HG03097 (cell line): Measurements from ENCODE around the gene RPS8.
"Not testable (repeated sequence)": the region's sequence is repeated elsewhere in the genome, so short reads cannot be mapped to it uniquely, and the experiment has no call there.

Experiments
- ATAC-seq: cut with Tn5 transposase; IDR thresholded peaks from one replicate; pipeline ENCODE4 v1.9.1; 2021; ENCODE audit not compliant: unreplicated experiment, low FRiP score

The RPS8 gene

GRCh38 chr1:44778705-44779576 is 3.6 kb downstream of the RPS8 start:
- ATAC-seq, result no peak

GRCh38 chr1:44780583-44781121 is 5.3 kb downstream of the RPS8 start:
- ATAC-seq, result no peak

GRCh38 chr1:44783697-44784093 is 8.4 kb downstream of the RPS8 start:
- no peak for ATAC-seq

- no peak for ATAC-seq
These were observed 9.0 kb downstream of the RPS8 start for GRCh38 chr1:44784094-44785028.

- ATAC-seq, result no peak
These were observed 9.7 kb downstream of the RPS8 start for GRCh38 chr1:44785029-44785380.

DNA sequence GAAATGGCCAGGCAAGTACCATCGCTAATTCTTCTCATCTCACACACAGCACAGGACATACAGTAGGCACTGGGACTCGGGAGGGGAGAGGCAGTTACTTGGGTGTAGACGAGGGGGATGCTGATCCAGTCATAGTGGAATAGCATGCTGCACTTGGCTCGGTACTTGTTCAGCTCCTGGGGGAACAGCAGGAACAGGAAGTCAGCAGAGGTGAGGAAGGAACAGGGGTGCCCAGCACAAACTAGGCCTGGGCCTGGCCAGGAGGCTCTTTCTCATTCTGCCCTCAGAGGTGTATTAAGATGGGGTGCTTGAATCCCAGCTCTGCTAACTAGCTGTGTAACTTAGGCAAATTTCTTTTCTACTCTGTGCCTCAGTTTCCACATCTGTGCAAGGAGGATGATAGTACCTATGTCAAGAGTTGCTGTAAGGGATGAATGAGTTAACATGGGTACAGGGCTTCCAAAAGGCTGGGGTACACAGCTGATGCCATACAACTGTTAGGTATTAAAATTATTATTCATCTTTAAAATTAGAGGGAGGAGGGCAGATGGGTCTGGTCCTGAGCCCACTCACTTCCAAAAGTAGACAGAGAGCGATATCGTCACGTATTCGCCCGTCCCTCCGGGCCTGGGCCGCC is 10.3 kb downstream of the RPS8 start:
- no peak for ATAC-seq

GRCh38 chr1:44786138-44786840 is 10.9 kb downstream of the RPS8 start:
- no peak for ATAC-seq

DNA sequence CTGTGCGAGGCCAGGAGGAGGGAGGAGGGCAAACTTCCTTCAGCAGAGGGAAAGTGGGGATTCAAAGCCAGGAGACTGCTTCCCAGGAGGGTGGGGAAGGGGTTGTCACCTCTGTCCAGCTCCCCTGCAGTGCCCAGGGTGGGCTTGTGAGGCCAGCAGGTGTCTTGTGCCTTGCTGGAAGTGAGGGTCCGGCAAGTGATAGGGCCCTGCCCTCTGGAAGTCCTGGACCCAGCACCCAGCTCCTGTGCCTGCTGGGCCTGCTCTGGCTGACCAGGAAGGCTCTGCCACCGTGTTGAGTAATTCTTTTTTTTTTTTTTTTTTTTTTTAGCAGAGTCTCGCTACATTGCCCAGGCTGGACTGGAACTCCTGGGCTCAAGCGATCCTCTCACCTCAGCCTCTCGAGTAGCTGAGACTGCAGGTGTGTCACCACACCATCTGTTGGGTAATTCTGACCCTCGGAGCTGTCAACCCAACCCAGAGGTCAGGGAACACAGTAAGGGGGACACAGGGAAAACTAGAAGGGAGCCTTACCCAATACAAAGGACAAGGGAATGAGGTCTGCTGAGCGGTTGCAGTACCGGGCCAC is 11.6 kb downstream of the RPS8 start:
- no peak for ATAC-seq

DNA sequence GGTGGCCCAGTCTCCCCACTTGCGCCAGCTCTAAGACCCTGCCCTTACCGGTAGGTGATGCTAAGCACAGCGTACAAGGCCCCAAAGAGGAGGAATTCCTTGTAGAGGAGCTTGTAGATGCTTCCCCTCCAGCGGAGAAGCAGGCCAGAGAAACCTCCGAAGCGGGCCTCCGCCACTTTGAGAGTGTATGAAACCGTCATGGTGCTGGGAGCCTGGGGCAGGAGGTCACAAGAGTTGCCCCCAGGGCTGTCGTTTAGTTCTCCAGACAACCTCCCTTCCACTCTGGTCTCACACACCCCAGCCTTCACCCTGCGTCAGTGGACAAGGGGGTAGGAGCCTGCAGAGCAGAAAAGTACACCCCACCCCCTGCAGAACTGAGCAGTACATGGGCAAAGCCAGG is 12.2 kb downstream of the RPS8 start:
- ATAC-seq, result no peak

- ATAC-seq, result no peak
These were observed 12.9 kb downstream of the RPS8 start, which contains the start of gene BEST4 for GRCh38 chr1:44788120-44788860. Gene BEST4 (minus strand): TSS chr1:44788170. CDS start chr1:44787705, 465 bp downstream.

GRCh38 chr1:44790968-44791801 is 15.8 kb downstream of the RPS8 start:
- ATAC-seq, result no peak

GRCh38 chr1:44792736-44793502 is 17.6 kb downstream of the RPS8 start:
- ATAC-seq, result no peak

DNA sequence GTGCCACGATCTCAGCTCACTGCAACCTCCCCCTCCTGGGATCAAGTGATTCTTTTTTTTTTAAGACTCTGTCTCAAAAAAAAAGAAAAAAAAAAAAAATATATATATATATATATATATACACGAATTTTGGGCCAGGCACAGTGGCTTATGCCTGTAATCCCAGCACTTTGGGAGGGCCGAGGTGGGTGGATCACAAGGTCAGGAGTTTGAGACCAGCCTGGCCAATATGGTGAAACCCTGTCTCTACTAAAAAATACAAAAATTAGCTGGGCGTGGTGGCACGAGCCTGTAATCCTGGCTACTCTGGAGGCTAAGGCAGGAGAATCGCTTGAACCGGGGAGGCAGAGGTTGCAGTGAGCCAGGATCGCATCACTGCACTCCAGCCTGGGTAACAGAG is 22.5 kb downstream of the RPS8 start:
- not testable (repeated sequence) for ATAC-seq

GRCh38 chr1:44798481-44799365 is 23.4 kb downstream of the RPS8 start:
- no peak for ATAC-seq

- ATAC-seq, result peak; percentile 81
These were observed 24.6 kb downstream of the RPS8 start, which contains the start of gene PLK3 for GRCh38 chr1:44799770-44800584. Gene PLK3 (plus strand): TSS chr1:44800377. CDS start chr1:44800464, 87 bp downstream.
